ENCODE results near the gene HDDC3.
"Not testable (repeated sequence)": the region's sequence is repeated elsewhere in the genome, so short reads cannot be mapped to it uniquely, and the experiment has no call there.

The HDDC3 gene

DNA sequence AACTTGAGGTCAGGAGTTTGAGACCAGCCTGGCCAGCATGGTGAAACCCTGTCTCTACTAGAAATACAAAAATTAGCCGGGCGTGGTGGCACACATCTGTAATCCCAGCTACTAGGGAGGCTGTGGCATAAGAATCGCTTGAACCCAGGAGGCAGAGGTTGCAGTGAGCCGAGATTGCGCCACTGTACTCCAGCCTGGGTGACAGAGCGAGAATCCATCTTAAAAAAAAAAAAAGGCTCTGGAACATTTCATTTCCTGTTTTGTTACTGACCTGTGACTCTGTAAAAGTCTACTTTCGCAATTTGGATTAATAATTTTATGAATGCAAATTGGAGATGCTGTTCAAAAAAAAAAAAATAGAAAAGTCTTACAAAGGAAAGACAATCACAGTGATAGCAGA lies 4.2 kb downstream of the HDDC3 start:
- DNase-seq: not testable (repeated sequence)

DNA sequence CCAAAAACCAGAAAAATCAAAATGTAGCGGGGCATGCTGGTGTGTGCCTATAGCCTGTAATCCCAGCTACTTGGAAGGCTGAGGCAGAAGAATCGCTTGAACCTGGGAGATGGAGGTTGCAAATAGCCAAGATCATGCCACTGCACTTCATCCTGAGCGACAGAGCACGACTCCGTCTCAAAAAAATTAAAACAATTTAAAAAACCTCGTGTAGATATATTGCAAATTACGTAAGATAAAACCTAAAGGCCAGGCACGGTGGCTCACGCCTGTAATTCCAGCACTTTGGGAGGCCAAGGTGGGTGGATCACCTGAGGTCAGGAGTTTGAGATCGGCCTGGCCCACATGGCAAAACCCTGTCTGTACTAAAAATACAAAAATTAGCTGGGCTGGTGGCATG lies 5.6 kb downstream of the HDDC3 start:
- not testable (repeated sequence) for DNase-seq

DNA sequence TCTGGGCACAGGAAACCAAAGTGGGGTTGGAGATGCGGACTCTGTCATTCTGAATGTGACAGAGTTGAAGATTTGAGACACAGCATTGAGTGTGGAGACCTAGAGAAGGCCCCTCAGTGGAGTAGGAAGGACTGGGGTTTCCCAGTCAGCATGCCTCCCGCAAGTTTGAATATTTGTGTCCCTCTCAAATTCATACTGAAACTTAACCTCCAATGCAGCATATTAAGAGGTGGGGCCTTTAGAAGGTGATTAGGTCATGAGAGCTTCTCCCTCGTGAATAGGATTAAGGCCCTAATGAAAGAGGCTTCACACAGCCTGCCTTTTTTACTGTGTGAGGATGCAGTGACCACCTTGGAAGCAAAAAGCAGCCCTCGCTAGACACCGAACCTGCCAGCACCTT lies 8.0 kb downstream of the HDDC3 start:
- DNase-seq: no peak

DNA sequence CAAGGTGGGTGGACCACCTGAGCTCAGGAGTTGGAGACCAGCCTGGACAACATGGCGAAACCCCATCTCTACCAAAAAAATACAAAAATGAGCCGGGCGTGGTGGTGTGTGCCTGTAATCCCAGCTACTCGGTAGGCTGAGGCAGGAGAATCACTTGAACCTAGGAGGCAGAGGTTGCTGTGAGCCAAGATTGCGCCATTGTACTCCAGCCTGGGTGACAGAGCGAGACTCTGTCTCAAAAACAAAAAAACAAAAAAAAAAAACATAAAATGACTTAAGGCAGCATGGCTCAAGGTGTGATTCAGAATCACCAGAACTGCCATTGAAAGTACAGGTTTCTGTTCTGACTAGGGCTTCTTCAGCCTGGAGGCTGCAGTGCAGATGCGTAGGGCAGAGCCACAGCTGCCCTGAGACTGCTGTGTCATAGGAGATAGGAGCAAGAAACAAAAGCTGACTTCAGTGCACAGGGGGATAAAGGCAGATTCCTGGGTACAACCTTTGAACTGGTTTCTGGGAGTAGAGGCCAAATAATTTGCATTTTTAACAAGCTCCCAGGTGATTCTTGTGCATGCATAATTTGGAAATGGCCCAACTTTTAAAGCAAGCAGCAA lies 9.5 kb downstream of the HDDC3 start:
- DNase-seq: not testable (repeated sequence)

DNA sequence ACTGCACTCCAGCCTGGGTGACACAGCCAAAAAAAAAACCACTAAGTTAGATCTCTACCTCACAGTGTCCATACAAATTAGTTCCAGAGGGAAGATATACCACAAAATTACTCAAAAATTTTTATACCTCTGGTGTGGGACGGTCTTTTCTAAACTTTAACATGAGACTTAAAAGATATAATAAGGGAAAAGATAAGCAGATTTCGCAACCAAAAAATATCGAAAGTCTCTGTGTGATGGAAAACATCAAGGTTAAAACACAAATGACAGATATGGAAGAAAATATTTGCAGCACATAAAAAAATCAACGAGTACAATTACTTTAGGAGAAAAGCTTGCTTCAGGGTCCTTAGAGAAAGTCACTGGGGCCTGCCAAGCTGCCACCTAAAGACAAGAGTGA lies 10.5 kb downstream of the HDDC3 start:
- no peak for DNase-seq

DNA sequence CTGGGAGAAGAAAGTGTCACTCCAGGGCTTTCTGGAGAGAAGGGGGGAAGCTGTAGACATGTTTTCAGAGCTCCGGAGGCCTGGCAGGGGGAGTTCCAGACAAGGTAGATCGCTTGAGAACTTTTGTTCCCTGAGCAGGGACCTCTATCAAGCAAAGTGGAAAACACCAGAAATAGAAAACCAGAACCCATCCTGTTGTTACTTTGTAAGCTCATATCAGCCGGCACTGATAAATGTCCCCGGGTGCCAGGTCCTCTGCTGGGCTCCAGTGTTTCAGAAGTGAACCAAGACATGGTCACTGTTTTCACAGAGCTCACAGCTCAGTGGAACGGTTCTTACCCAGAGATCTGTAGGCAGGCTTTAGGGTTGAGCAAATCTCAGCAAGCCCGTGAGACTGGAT lies 13.5 kb downstream of the HDDC3 start:
- DNase-seq: no peak

DNA sequence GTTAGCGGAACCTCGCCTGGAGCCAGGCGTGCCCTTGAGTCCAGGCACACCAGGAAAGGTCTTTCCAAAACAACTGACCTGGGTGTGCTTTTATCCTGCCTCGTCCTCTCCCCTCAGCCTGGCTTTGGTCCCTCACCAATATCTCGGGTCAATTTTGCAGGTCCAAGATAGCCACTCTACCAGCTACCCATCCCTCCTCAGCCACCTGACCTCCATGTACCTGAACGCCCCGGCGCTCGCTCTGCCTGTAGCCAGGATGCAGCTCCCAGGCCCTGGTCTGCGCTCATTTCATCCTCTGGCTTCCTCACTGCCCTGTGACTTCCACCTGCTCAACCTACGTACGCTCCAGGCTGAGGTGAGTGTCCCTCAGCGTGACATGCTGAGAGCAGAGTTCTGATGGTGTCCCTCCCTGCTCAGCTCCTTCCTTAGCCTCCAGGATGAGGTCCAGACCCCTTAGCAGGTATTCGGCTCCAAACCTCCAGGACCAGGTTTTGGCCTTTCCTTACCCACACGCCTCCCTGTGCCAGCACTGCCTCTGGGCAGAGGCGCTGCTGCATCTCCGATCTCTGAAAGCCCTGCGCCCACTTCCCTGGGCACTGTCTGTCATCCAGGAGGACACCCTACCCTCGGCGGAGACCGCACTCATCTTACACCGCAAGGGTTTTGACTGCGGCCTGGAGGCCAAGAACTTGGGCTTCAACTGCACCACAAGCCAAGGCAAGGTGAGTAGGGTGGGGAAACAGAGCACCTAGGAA lies 14.1 kb downstream of the HDDC3 start:
- DNase-seq: no peak

DNA sequence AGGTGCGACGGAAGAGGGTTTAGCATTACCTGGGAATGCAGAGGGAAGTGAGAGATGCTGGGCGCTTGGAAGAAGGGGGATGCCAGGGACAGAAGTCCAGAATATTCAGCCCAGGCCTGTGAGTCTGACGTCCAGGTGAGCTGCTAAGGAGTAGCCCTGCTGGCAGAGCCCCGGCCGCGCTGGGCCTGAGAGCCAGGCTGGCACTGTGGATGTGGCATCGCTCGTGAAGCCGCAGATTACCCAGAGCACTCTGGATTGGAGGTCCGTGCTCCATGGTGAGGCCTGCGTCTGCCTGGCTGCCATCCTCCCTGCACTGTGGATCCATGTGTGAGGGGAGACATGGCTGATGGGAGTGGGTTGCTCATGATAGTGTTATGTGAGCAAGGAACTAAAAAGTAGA lies 14.8 kb downstream of the HDDC3 start:
- DNase-seq: no peak

DNA sequence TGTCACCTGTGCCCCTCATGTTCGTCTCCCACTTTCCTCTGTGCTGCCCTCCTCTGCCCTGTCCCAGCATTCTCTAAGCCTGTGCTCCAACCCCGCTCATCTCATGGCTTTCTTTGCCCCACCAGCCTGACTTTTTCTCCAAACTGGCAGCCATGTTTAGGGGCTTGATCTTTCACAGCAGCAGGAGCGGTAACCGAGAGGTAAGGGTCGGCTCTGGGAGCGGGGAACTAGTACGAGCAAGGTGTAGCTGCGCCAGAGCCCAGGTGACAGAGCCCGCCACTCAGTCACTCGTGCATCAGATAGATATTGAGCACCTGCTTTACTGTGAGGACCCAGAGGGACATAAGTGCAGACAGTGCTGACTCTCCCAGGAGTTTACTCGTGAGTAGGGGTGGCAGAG lies 15.9 kb downstream of the HDDC3 start:
- no peak for DNase-seq

DNA sequence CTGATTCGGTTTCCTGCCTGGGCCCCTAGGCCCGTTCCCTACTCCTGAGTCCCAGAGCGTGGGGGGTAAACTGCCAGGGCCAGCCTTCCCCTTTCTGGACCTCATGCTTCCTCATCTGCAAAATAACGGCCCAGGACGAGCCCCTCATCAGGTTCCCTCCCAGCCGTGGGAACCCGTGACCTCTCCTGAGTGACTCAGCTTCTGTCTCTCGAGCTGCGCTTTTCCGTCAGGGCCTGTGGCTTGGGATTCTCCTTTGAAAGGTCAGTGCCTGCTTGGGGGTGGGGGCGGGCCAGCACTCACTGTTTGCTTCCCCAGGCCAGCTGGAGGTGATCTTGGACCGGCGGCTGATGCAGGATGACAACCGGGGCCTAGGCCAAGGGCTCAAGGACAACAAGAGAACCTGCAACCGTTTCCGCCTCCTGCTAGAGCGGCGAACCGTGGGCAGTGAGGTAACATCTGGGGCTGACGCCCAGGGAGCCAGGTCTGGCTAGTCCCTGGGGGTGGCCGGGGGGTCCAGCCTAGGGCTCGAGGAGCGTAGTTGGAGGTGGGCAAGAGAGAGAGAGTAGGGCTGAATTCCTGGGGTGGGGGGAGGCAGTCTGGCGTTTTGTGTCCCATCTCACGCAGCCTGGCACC lies 16.4 kb downstream of the HDDC3 start:
- no peak for DNase-seq

DNA sequence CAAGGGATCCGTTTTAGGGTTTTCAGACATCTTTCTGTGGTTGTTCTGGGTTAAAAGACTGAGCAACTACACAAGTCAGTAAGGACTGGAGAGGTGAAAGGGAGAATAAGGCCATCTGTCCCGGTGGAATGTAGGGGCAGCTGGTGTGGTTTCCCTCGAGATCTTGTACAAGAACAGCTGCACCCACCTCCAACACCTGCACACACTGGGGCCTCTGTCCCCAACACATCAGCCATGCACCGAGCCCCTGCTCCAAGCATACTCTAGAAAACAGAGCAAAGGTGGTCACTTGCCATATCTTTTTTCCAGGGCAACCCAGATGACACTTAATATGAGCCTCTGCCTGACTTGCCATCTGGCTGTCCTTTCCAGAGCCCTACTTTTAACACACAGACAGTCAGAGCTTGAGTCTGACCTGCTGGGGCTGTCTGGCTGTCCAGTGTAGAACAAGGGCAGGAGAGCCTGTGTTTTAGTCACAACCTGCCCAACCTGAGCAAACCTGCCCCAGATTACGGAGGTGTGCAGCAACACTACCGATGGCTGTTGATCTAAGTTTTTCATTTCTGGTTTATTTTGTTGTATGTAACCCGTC lies 17.0 kb downstream of the HDDC3 start:
- DNase-seq: no peak

DNA sequence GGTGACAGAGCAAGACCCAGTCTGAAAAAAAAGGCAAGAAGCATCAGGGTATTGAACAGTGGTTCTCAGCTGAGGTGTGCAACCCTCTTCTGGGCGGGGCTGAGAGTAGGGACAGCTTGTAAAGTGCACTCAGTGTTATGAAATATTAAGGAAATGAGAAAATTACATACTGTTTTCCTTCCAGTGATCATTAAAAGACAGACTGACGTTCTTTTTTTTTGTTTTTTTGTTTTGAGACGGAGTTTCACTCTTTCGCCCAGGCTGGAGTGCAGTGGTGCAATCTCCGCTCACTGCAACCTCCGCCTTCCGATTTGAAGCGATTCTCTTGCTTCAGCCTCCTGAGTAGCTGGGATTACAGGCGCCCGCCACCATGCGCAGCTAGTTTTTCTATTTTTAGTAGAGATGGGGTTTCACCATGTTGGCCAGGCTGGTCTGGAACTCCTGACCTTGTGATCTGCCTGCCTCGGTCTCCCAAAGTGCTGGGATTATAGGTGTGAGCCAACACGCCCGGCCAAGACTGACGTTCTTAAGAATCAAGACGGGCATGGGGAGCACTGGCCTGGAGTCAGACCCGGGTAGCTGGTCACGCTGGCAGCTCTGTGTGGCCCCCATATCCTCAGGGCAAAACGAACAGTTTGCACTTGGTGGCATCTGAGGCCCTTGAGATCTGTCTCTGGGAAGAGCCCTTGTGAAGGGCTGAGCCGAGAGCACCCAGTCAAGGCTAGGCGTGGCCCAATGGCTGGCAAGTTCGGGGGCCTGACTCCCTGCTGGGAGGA lies 17.9 kb downstream of the HDDC3 start:
- no peak for DNase-seq

DNA sequence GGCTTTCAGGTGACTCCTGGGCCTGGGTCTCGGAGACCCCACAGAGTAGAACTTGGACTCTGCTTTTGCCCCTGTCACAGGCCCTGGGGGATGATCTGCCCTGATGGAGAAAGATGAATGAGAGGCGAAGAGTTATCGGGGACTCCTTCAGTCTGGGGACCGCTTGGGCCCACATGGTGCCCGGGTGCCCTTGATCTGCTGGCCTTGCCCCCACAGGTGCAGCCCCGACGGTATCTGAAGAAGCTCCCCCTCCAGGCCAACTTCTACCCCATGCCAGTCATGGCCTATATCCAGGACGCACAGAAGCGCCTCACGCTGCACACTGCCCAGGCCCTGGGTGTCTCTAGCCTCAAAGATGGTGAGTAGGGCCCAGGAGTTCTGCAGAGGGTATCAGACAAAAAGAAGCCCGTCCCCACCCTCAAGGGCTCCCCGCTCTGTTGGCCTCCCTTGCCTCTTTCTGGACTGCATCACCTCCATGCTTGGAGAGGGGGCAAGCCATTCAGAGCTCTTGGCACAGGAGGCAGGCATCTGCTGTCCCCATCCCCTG lies 18.9 kb downstream of the HDDC3 start:
- no peak for DNase-seq

DNA sequence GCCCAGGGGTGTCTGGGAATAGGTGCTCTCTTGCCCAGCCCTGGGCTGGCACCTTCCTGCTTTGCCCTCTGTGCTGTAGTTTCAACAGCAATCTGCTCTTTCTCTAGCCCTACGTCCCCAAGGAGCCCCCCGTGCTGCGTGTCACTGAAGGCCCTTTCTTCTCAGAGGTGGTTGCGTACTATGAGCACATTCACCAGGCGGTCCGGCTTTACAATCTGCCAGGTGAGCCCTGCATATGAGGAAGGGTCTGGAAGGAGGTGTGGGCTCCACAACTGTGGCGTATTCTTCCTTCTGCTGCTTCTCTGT lies 19.6 kb downstream of the HDDC3 start:
- no peak for DNase-seq

DNA sequence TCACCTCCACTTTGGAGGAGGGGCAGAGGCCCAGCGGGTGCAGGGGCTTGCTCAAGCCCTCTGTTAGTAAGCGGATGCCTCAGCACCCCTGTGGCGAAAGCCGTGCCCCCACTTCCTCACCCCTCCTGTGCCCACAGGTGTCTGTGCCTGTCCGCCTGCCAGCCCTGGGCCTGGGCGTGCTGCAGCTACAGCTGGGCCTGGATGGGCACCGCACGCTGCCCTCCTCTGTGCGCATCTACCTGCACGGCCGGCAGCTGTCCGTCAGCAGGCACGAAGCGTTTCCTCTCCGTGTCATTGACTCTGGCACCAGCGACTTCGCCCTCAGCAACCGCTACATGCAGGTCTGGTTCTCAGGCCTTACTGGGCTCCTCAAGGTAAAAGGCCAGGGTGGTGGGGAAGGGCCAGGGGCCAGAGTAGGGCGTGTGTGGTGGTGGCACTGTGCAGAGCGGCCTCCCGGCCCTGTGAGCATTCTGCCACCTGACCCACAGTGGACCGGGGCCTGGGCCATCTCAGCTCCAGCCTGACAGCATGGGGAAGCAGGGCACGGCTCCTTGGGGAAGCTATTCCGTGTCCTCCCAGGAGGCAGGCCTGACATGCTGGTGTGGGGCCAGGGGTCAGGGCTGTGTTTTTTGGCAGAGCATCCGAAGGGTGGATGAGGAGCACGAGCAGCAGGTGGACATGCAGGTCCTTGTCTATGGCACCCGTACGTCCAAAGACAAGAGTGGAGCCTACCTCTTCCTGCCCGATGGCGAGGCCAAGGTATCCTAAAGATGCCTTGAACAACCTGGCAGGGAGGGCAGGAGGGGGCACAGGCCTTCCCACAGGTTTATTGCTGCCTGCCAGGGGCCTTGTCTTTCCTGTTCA lies 20.2 kb downstream of the HDDC3 start:
- DNase-seq: no peak

DNA sequence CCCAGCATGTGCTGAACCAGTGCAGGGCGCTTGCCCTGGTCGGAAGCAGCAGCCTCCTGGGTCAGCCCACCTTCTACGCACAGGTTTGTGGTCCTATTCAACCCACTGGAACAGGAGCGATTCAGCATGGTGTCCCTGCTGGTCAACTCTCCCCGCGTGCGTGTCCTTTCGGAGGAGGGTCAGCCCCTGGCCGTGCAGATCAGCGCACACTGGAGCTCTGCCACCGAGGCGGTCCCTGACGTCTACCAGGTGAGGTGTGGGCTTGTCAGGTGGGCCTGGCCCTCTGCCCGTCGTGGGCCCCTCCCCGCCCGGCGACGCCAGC lies 21.1 kb downstream of the HDDC3 start:
- no peak for DNase-seq

DNA sequence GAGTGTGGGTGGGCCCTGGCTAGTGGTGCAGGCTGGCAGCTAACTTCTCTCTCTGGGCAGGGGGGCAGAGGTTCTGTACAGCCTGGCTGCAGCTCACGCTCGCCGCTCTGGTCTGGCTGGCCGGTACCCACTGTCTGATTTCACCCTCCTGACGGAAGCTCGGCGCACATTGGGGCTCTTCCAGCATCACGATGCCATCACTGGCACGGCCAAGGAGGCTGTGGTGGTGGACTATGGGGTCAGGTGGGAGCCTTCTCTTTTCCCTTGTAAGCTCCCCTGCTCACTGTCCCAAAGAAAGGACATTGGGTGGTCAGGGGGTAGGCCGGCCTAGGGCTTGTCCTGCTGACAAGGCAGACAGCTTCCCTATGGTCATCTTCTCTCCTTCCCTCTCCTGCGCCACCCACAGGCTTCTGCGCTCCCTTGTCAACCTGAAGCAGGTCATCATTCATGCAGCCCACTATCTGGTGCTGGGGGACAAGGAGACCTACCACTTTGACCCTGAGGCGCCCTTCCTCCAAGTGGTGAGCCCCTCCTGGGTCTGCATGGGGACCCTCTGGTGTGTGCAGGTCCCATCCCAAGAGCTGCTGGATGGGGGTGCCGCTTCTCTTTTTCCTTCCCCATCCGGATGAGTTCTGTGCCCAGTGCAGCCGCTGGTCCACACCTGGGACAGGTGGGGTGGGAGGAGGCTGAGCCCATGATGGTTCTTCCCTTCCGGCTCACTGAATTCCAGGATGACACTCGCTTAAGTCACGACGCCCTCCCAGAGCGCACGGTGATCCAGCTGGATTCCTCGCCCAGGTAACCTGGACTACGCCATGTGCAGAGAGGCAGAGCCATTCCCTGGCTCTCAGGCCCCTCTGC lies 21.7 kb downstream of the HDDC3 start:
- no peak for DNase-seq

DNA sequence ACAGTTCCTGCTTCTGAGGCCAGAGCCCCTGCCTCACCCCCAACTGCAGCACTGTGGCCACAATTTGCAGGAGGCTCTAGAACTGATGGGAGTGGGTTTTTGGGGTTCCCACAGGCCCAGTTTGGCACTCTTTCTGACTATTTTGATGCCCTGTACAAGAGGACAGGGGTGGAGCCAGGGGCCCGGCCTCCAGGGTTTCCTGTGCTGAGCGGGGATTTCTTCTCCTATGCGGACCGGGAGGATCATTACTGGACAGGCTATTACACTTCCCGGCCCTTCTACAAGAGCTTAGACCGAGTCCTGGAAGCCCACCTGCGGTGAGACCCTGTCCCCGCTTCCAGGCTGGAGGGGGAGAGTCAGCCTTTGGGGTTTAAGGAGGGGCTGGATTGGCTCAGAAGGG lies 22.4 kb downstream of the HDDC3 start:
- DNase-seq: no peak

DNA sequence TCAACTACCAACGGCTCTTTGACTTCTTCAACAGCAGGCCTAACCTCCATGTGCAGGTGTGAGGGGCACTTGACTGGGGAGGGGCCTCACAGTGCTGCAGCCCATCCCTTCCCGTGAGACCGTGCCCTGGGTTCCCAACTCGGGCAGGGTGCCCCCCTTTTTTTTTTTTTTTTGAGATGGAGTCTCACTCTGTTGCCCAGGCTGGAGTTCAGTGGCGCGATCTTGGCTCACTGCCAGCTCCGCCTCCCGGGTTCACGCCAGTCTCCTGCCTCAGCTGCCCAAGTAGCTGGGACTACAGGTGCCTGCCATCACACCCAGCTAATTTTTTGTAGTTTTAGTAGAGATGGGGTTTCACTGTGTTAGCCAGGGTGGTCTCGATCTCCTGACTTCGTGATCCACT lies 22.9 kb downstream of the HDDC3 start:
- not testable (repeated sequence) for DNase-seq

DNA sequence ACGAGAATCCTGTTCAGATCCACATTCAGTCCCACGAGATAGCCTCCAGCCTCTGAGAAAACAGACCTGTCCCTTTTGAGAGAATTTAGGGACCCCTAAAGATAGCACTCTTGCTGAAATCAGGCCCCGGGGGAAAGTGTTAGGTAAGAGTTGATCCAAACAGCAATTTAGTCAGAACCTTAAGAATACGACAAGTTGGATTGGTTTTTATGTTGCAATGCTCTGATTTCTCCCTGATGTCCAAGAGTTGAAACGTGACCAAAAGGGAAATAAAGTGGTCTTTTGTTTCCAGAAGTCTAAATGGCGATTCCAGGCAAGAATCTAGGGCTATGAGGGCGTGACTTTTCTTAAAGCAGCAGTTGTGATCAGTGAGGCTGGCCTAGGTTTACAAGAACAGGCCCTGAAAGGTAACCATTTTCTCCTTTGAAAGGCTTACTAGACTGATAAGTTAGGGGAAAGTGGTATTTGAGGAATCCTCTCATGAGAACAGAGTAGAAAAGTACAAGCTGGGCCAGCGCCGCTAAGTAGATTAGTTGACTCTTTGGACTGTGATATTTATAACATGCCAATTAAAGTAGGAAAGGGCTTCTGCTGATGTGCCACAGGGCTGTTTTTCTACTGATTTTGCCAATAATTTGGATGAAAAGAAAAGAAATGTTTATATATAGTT lies 24.4 kb downstream of the HDDC3 start:
- DNase-seq: no peak

Data from NCI-H2029 treated with DMSO at 0.1 percent for 48 hours (cell line).